HL-60 (cell line): ENCODE results near the gene PAX5.

Experiments used
- CTCF ChIP-seq: IDR thresholded peaks from one replicate; pipeline ENCODE4 v1.5.1; 2011; ENCODE audit warnings: low read length, control low read depth, inconsistent platforms; ENCODE audit not compliant: insufficient read depth
- GABPA ChIP-seq: IDR thresholded peaks from 2 replicates; pipeline ENCODE4 v1.6.1; 2012; ENCODE audit warnings: low read depth
- POLR2AphosphoS5 ChIP-seq: IDR thresholded peaks from 2 replicates; pipeline ENCODE4 v1.6.1; 2012; ENCODE audit warnings: low read depth
- REST ChIP-seq: IDR thresholded peaks from 2 replicates; pipeline ENCODE4 v1.6.1; 2012; ENCODE audit warnings: low read depth; ENCODE audit not compliant: insufficient replicate concordance
- SPI1 ChIP-seq: IDR thresholded peaks from 2 replicates; pipeline ENCODE4 v1.6.1; 2012; ENCODE audit warnings: low read depth, mild to moderate bottlenecking, borderline replicate concordance

GRCh38 chr9:36893911-36894310 is 140.2 kb downstream of the PAX5 start:
- no peak for TF ChIP-seq CTCF
- TF ChIP-seq POLR2AphosphoS5, result no peak
- no peak for TF ChIP-seq REST
- TF ChIP-seq GABPA, result no peak
- TF ChIP-seq SPI1, result no peak
